Fibroblast of skin of abdomen (primary cell): ENCODE results near the gene KLHL21.
"Not testable (repeated sequence)": the region's sequence is repeated elsewhere in the genome, so short reads cannot be mapped to it uniquely, and the experiment has no call there.

Experiments used
- DNase-seq: peaks from one replicate; pipeline ENCODE4 v3.0.0-alpha.2; 2013

KLHL21 gene

GRCh38 chr1:6581561-6582305, 20.9 kb downstream of the KLHL21 start:
- DNase-seq = no peak

DNA sequence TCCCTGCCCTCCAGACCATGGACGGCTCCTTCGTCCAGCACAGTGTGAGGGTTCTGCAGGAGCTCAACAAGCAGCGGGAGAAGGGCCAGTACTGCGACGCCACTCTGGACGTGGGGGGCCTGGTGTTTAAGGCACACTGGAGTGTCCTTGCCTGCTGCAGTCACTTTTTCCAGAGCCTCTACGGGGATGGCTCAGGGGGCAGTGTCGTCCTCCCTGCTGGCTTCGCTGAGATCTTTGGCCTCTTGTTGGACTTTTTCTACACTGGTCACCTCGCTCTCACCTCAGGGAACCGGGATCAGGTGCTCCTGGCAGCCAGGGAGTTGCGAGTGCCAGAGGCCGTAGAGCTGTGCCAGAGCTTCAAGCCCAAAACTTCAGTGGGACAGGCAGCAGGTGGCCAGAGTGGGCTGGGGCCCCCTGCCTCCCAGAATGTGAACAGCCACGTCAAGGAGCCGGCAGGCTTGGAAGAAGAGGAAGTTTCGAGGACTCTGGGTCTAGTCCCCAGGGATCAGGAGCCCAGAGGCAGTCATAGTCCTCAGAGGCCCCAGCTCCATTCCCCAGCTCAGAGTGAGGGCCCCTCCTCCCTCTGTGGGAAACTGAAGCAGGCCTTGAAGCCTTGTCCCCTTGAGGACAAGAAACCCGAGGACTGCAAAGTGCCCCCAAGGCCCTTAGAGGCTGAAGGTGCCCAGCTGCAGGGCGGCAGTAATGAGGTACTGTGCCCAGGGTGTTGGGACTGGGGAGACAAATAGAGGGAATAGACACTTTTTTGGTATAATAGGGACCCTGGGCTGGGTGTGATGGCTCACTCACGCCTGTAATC, 21.9 kb downstream of the KLHL21 start:
- DNase-seq = no peak

DNA sequence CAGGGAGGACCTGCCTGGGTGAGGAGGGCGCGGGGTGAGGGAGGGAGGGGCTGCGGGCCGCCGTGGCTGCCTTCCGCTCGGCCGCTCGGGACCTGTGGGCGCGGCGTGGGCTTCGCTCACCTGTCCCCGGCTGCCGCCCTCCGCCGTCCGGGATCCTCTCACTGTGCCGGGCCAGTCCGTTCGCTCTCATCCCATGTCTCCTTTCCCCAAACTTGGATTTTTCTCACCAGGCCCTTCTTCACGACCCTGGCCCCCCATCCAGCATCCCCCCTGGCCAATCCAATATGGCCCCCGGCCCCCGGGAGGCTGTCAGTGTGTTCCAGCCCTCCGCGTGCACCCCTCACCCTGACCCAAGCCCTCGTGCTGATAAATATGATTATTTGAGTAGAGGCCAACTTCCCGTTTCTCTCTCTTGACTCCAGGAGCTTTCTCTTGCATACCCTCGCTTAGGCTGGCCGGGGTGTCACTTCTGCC, 22.5 kb downstream of the KLHL21 start:
- DNase-seq = no peak

DNA sequence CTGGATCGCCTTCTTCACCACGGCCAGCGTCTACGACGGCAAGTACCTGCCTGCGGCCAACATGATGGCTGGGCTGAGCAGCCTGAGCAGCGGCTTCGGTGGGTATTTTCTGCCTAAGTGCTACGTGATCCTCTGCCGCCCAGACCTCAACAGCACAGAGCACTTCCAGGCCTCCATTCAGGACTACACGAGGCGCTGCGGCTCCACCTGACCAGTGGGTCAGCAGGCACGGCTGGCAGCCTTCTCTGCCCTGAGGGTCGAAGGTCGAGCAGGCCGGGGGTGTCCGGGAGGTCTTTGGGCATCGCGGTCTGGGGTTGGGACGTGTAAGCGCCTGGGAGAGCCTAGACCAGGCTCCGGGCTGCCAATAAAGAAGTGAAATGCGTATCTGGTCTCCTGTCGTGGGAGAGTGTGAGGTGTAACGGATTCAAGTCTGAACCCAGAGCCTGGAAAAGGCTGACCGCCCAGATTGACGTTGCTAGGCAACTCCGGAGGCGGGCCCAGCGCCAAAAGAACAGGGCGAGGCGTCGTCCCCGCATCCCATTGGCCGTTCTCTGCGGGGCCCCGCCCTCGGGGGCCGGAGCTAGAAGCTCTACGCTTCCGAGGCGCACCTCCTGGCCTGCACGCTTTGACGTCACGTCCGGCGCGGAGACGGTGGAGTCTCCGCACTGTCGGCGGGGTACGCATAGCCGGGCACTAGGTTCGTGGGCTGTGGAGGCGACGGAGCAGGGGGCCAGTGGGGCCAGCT, 23.1 kb downstream of the KLHL21 start, which contains the start of gene ZBTB48:
Gene ZBTB48 (plus strand): TSS at position 621 of the 745 bp plus-strand sequence. CDS start 616 bp downstream, outside the sequence.
- DNase-seq = peak; percentile 97

DNA sequence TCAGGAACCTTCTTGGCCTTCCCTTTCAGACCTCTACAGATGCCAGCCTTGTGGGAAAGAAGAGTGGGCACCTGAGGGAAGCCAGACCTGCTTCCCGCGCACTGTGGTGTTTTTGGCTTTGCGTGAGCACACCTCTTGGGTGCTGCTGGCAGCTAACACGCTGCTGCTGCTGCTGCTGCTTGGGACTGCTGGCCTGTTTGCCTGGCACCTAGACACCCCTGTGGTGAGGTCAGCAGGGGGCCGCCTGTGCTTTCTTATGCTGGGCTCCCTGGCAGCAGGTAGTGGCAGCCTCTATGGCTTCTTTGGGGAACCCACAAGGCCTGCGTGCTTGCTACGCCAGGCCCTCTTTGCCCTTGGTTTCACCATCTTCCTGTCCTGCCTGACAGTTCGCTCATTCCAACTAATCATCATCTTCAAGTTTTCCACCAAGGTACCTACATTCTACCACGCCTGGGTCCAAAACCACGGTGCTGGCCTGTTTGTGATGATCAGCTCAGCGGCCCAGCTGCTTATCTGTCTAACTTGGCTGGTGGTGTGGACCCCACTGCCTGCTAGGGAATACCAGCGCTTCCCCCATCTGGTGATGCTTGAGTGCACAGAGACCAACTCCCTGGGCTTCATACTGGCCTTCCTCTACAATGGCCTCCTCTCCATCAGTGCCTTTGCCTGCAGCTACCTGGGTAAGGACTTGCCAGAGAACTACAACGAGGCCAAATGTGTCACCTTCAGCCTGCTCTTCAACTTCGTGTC, 23.9 kb downstream of the KLHL21 start:
- no peak for DNase-seq

- no peak for DNase-seq
Observed at GRCh38 chr1:6577831-6578525, 24.7 kb downstream of the KLHL21 start.

DNA sequence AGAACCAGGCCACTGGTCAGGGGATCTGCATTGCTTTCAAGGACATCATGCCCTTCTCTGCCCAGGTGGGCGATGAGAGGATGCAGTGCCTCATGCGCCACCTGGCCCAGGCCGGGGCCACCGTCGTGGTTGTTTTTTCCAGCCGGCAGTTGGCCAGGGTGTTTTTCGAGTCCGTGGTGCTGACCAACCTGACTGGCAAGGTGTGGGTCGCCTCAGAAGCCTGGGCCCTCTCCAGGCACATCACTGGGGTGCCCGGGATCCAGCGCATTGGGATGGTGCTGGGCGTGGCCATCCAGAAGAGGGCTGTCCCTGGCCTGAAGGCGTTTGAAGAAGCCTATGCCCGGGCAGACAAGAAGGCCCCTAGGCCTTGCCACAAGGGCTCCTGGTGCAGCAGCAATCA, 27.9 kb downstream of the KLHL21 start:
- no peak for DNase-seq

DNA sequence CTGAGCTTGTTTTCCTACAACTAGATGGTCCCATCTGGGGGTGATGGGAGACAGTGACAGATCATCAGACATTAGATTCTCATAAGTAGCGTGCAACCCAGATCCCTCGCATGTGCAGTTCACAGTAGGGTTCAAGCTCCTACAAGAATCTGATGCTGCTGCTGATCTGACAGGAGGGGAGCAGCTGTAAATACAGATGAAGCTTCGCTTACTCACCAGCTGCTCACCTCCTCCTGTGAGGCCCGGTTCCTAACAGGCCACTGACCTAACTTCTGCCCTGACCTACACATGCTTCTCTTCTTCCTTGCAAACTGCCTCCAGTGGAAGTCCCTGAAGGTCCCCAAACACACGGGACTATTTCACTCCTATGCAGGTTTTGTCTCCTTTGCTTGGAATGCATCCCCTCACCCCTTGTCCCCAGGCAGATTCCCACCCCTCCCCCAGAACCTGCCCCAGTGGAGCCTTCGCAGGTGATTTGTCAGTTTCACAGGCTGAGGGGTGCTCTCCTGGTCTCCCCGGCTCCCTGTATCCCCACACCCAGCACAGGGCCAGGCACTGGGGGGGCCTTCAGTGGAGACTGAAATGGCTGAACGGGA, 28.5 kb downstream of the KLHL21 start:
- DNase-seq = no peak

GRCh38 chr1:6572653-6573383, 29.9 kb downstream of the KLHL21 start:
- DNase-seq = no peak

DNA sequence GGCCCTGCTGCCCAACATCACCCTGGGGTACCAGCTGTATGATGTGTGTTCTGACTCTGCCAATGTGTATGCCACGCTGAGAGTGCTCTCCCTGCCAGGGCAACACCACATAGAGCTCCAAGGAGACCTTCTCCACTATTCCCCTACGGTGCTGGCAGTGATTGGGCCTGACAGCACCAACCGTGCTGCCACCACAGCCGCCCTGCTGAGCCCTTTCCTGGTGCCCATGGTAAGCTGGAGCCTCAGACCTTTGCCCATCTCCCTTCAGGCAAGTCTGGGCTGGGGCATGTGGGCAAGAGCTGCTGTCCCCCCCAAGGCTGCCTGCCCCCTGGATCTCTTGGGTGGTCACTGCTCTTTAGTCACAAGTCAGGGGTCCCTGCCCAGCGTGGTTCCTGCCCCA, 31.7 kb downstream of the KLHL21 start:
- no peak for DNase-seq

GRCh38 chr1:6570100-6570499, 32.6 kb downstream of the KLHL21 start:
- DNase-seq = no peak

DNA sequence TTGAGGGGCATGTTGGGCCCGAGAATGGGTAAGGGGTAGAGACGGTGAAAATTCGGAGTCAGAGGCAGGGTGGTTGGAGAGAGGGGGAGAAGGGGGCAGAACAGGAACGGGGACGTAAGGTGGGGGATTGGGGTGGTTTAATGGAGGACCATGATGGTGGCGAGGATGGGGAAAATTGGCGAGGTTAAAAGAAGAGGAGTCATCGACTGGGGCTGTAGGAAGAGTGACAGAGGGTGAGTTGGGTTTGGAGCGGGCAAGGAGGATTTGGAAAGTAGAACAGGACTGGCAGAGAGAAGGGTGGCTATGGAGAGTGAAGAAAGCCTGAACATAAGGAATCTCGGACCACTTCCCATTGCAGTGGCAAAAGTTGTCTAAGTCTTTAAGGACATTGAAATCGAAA, 33.6 kb downstream of the KLHL21 start:
- no peak for DNase-seq

DNA sequence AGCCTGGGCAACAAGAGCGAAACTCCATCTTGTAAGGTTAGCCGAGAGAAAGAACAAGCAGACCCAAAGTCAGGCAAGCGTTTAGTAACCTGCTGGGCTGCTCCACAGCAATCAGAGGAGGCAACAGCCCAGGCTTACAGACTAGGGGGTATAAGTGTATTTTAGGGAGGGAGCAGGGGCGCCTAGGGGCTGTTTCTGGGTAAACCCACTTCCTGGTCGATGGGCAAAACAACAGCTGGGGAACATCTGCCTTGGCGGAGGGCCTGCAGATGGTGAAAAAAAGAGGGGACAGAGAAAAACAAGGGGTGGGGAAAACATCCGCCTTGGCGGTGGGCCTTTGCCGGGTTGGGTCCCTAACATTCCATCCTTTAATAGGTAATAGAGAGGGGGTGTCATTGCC, 42.4 kb downstream of the KLHL21 start:
- DNase-seq = no peak

DNA sequence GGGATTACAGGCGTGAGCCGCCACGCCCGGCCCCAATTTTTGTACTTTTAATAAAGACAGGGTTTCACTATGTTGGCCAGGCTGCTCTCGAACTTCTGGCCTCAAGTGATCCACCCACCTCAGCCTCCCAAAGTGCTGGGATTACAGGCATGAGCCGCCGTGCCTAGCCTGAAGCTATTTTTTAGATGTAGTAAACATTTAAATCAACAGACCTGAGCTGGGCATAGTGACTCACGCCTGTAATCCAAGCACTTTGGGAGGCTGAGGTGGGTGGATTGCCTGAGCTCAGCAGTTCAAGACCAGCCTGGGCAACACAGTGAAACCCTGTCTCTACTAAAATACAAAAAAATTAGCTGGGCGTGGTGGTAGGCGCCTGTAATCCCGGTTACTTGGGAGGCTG, 43.5 kb downstream of the KLHL21 start:
- DNase-seq = not testable (repeated sequence)

GRCh38 chr1:6557597-6557996, 45.1 kb downstream of the KLHL21 start:
- no peak for DNase-seq

GRCh38 chr1:6554907-6555778, 47.5 kb downstream of the KLHL21 start, which contains the start of gene TAS1R1:
TSS of gene TAS1R1 (plus strand) at chr1:6555307. CDS start at chr1:6555374, 67 bp downstream.
- DNase-seq = no peak

DNA sequence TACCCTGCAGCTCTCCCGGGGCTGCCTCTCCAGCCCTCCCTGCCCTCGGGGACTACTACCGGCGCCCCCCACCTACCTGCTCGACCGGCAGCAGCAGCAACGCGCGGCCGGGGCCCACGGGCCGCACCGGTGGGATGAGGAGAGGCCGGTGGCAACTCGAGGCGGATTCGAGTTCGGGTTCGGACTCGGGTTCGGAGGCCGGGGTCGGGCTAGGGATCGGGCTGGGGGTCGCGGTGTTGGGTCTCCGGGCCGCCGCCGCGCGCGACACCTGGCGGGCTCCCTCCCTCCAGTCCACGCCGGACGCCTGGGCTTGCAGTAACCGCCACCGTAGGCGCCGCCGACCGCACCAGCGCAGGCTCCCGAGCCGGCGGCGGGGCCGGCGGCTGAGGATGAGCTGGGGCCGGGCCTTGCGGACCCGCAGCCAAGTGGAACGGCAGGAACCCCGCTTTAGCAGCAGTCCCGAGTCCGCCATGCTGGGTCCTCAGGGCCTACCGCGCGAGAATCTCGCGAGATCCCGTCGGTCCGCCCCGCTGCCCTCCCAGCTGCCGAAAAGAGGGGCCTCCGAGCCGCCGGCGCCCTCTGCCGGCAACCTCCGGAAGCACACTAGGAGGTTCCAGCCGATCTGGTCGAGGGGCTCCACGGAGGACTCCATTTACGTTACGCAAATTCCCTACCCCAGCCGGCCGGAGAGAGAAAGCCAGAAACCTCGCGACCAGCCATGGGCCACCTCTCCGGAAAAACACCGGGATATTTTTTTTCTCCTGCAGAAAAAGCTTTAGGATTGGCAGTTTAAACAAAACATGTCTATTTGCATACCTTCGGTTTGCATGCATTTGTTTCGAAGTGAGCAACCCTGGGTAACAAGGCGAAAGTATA, 48.4 kb downstream of the KLHL21 start, which contains the start of gene NOL9:
Gene NOL9 (minus strand): TSS at position 483 of the 876 bp plus-strand sequence. CDS start 11 bp downstream, at position 472.
- DNase-seq = peak; percentile 91

- no peak for DNase-seq
Observed at GRCh38 chr1:6547301-6547700, 55.4 kb downstream of the KLHL21 start.
